Sigmoid colon (tissue), 7 donors: Measurements from ENCODE around the gene CD81. TPM values are rescaled to one million over a fixed set of nuclear protein-coding genes. Genes with fewer than 3 reads are reported as not detected.

Experiments
- DNase-seq: peaks from one replicate; pipeline ENCODE4 v3.0.0-alpha.2; 2019
- H3K27ac ChIP-seq, 4 donors: fragments of 200-600 bp; sonication (generic); one replicate each; pipeline ENCODE4 v1.5.1; 2016 to 2019; ENCODE audit warnings: mild to moderate bottlenecking in 1 of 4
- H3K27me3 ChIP-seq, 3 donors: fragments of 200-600 bp; sonication (generic); one replicate each; pipeline ENCODE4 v1.5.1; 2019; ENCODE audit warnings: mild to moderate bottlenecking in 1 of 3
- H3K36me3 ChIP-seq, 4 donors: fragments of 200-600 bp; sonication (generic); one replicate each; pipeline ENCODE4 v1.5.1; 2016 to 2019
- H3K4me1 ChIP-seq, 4 donors: fragments of 200-600 bp; sonication (generic); one replicate each; pipeline ENCODE4 v1.5.1; 2017 to 2019
- H3K4me3 ChIP-seq, 4 donors: fragments of 200-600 bp; sonication (generic); one replicate each; pipeline ENCODE4 v1.5.1; 2017 to 2019; ENCODE audit warnings: mild to moderate bottlenecking in 2 of 4, moderate library complexity in 1 of 4
- H3K9me3 ChIP-seq, 4 donors: fragments of 200-600 bp in 3 of 4; sonication (generic) in 3 of 4; one replicate each; pipeline versions ENCODE4 v1.5.1 to v1.6.1; 2013 to 2019
- EP300 ChIP-seq, 4 donors: sonication (generic); formaldehyde crosslinking; IDR thresholded peaks; one replicate each; pipeline ENCODE4 v1.6.1; 2017; ENCODE audit warnings: antibody characterized with exemption in 4 of 4
- POLR2A ChIP-seq, 2 donors: fragments of 450-650 bp; IDR thresholded peaks; one replicate each; pipeline ENCODE4 v1.6.1; 2016; ENCODE audit warnings: antibody characterized with exemption in 2 of 2, mild to moderate bottlenecking in 2 of 2, moderate library complexity in 2 of 2
- POLR2AphosphoS5 ChIP-seq, 4 donors: sonication (generic); formaldehyde crosslinking; IDR thresholded peaks; one replicate each; pipeline ENCODE4 v1.6.1; 2017; ENCODE audit warnings: antibody characterized with exemption in 4 of 4
- WGBS, 2 donors: extraction: QIAGEN DNeasy Blood & Tissue Kit; methylation state at CpG; one replicate each; pipeline ENCODE4 v1.1.7; 2013; 5-methylcytosine and 5-hydroxymethylcytosine counted together
- intact Hi-C: fragments of 100-400 bp; cut with DNase I; formaldehyde crosslinking; loops from one replicate; pipeline ENCODE4 v1.15.1; 2023
- polyA plus RNA-seq, 3 donors: library from polyadenylated mRNA; stranded (reverse); fragments of 200-250 nt; gene quantifications; one replicate each; pipeline ENCODE4 v1.2.3, GENCODE V29; 2013
- total RNA-seq, 4 donors: library from RNA; depleted of rRNA; stranded (reverse); fragments of >200 nt; gene quantifications; one replicate each; pipeline ENCODE4 v1.1.0, GENCODE V29; 2016
- TF ChIP-seq, protein P1 (sequence below), 4 experiments: fragments of 450-650 bp in 3 of 4; fragments of 200-600 bp in 1 of 4; IDR thresholded peaks; one replicate each; pipeline ENCODE4 v1.5.1; 2016 to 2019; ENCODE audit warnings: antibody characterized with exemption in 4 of 4, mild to moderate bottlenecking in 3 of 4, moderate library complexity in 2 of 4
- donor health status: healthy with polysubstance abuse.
- donor health status: Bipolar disorder and iron deficiency.
- donor health status: healthy.

Gene CD81
- total and polyA plus RNA-seq, 7 donors: 67.9 to 625 (median 401) TPM

DNA sequence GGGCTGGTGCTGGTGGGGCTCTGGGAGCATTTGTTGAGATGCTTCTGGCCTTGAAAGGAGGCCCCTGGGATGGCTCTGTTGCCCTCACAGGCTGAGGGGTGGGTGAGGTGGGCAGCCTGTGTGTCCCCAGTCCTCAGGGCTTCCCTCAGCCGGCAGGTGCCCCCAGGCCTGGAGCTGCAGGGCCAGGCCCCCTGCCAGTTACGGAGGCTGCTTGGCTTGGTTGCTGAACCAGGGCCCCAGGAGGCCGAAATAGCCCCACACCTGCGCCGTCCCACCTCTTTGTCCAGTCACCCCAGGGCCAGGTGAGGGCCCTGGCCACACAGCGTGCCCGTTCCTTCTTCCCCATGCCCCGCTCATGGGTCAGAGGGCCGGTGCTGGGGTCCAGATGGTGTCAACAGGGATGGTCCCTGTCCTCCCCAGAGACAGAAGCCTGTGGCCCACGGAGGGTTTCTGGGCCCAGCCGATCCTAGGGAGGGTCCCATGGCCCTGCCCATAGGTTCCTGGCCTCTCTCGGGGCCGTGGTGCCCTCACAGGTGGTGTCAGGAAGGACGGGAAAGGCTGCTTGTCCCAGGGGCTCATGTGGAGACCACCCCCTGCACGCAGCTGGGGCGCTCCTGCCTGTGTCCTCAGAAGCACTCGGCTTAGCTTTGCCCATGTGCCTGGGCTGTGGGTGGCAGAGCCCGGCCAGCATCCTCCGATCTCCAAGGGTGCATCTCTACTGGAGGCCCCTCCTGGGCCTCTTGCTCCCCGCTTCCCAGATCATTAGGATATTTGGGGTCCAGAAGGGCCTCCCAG lies 14.3 kb downstream of the CD81 start:
- whole genome bisulfite sequencing, 2 donors: 89 to 94% methylated on average over 20 of the region's 20 CpGs
- peak overlapping the region; percentile 88 to 100 (median 100) for H3K27ac ChIP-seq
- no peak overlapping the region for H3K4me3 ChIP-seq
- no peaks in the 10 kb centered on the region for H3K9me3 ChIP-seq
- H3K4me1 ChIP-seq: peaks cover 0 to 76% (median 71%) of the 10 kb centered on the region in 4 donors
- peaks cover 10 to 50% (median 40%) of the 10 kb centered on the region in 4 donors for H3K36me3 ChIP-seq
- H3K27me3 ChIP-seq: no peaks in the 10 kb centered on the region
- no peak for DNase-seq
- intact Hi-C loops: loop anchor here (10.0 kb wide), 1 partner anchor 773 kb away; the partner anchor contains the start of gene OSBPL5
- TF ChIP-seq EP300 (IDR thresholded peaks at IDR 0.05): no peak
- TF ChIP-seq, protein P1, sequence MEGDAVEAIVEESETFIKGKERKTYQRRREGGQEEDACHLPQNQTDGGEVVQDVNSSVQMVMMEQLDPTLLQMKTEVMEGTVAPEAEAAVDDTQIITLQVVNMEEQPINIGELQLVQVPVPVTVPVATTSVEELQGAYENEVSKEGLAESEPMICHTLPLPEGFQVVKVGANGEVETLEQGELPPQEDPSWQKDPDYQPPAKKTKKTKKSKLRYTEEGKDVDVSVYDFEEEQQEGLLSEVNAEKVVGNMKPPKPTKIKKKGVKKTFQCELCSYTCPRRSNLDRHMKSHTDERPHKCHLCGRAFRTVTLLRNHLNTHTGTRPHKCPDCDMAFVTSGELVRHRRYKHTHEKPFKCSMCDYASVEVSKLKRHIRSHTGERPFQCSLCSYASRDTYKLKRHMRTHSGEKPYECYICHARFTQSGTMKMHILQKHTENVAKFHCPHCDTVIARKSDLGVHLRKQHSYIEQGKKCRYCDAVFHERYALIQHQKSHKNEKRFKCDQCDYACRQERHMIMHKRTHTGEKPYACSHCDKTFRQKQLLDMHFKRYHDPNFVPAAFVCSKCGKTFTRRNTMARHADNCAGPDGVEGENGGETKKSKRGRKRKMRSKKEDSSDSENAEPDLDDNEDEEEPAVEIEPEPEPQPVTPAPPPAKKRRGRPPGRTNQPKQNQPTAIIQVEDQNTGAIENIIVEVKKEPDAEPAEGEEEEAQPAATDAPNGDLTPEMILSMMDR (IDR thresholded peaks at IDR 0.05): no peak

- no peak for DNase-seq
- peaks cover 20 to 60% (median 49%) of the 10 kb centered on the region in 4 donors for H3K36me3 ChIP-seq
- no peaks in the 10 kb centered on the region for H3K9me3 ChIP-seq
- WGBS, 2 donors: 87 to 91% methylated on average over 26 of the region's 26 CpGs
- no peak overlapping the region for H3K4me3 ChIP-seq
- H3K4me1 ChIP-seq: peaks cover 0 to 66% (median 61%) of the 10 kb centered on the region in 4 donors
- peak overlapping the region; percentile 88 to 100 (median 100) for H3K27ac ChIP-seq
- intact Hi-C loops: loop anchor here (10.0 kb wide), 1 partner anchor 772 kb away; the partner anchor contains the start of gene OSBPL5
- no peaks in the 10 kb centered on the region for H3K27me3 ChIP-seq
- no peak for TF ChIP-seq POLR2A (IDR thresholded peaks at IDR 0.05)
- TF ChIP-seq, protein P1 (IDR thresholded peaks at IDR 0.05): no peak
- no peak for TF ChIP-seq POLR2AphosphoS5 (IDR thresholded peaks at IDR 0.05)
- TF ChIP-seq EP300 (IDR thresholded peaks at IDR 0.05): no peak
Measured at GRCh38 chr11:2392241-2392959, 15.3 kb downstream of the CD81 start.

GRCh38 chr11:2393111-2393868 lies 16.2 kb downstream of the CD81 start:
- WGBS, 2 donors: 79 to 90% methylated on average over 27 of the region's 27 CpGs
- Histone ChIP-seq H3K27ac (peak overlapping the region; percentile 88 to 100 (median 100)), H3K36me3 (peaks cover 21 to 69% (median 56%) of the 10 kb centered on the region in 4 donors), H3K27me3 (no peaks in the 10 kb centered on the region), H3K4me3 (no peak overlapping the region), H3K9me3 (no peaks in the 10 kb centered on the region), H3K4me1 (peaks cover 0 to 57% (median 53%) of the 10 kb centered on the region in 4 donors)
- intact Hi-C loops: loop anchor here (10.0 kb wide), 1 partner anchor 772 kb away; the partner anchor contains the start of gene OSBPL5
- DNase-seq: no peak
- TF ChIP-seq, protein P1 (IDR thresholded peaks at IDR 0.05): no peak
- TF ChIP-seq POLR2A (IDR thresholded peaks at IDR 0.05) (no peak), POLR2AphosphoS5 (IDR thresholded peaks at IDR 0.05) (no peak), EP300 (IDR thresholded peaks at IDR 0.05) (no peak)

- Histone ChIP-seq H3K4me3 (no peak overlapping the region), H3K27me3 (no peaks in the 10 kb centered on the region), H3K4me1 (peaks cover 0 to 57% (median 52%) of the 10 kb centered on the region in 4 donors), H3K36me3 (peaks cover 21 to 76% (median 58%) of the 10 kb centered on the region in 4 donors), H3K27ac (peak overlapping the region; percentile 88 to 100 (median 100)), H3K9me3 (no peaks in the 10 kb centered on the region)
- WGBS, 2 donors: 74 to 84% methylated on average over 34 of the region's 34 CpGs
- intact Hi-C loops: loop anchor here (10.0 kb wide), 1 partner anchor 771 kb away; the partner anchor contains the start of gene OSBPL5
- no peak for DNase-seq
- TF ChIP-seq EP300 (IDR thresholded peaks at IDR 0.05): no peak
- TF ChIP-seq, protein P1 (IDR thresholded peaks at IDR 0.05): no peak
- no peak for TF ChIP-seq POLR2A (IDR thresholded peaks at IDR 0.05)
- no peak for TF ChIP-seq POLR2AphosphoS5 (IDR thresholded peaks at IDR 0.05)
Measured at GRCh38 chr11:2393941-2394817, 17.1 kb downstream of the CD81 start.
